ENCODE measurements around the gene NOL4L.

DNA sequence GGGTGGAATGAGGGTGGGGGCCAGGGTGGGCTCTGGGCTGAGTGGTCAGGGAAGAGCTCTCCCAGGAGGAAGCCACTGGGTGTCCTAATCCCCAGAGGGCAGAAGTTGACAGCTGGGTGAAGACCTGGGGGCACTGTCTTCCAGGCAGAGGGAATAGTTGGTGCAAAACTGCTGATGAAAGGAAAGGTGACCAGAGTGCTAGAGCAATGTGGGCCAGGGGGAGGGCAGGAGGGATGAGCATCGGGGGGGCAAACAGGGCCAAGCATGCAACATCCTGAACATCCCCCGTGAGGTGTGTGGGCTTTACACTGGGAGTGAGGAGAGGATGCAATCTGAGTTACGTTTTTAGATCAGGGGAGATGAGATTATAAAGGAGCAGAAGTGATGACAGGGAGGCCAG, 97.8 kb downstream of the NOL4L start:
- TF ChIP-seq, protein P1, sequence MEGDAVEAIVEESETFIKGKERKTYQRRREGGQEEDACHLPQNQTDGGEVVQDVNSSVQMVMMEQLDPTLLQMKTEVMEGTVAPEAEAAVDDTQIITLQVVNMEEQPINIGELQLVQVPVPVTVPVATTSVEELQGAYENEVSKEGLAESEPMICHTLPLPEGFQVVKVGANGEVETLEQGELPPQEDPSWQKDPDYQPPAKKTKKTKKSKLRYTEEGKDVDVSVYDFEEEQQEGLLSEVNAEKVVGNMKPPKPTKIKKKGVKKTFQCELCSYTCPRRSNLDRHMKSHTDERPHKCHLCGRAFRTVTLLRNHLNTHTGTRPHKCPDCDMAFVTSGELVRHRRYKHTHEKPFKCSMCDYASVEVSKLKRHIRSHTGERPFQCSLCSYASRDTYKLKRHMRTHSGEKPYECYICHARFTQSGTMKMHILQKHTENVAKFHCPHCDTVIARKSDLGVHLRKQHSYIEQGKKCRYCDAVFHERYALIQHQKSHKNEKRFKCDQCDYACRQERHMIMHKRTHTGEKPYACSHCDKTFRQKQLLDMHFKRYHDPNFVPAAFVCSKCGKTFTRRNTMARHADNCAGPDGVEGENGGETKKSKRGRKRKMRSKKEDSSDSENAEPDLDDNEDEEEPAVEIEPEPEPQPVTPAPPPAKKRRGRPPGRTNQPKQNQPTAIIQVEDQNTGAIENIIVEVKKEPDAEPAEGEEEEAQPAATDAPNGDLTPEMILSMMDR (IDR thresholded peaks at IDR 0.05; ENCODE audit: poor library complexity), result no peak
- TF ChIP-seq EZH2phosphoT487 (IDR thresholded peaks at IDR 0.05; ENCODE audit: low read depth, severe bottlenecking, unreplicated experiment), result no peak
